IMR-90 (cell line): Measurements from ENCODE around the gene CPXM1.

Experiments
- BHLHE40 ChIP-seq: fragments of 150-350 bp; IDR thresholded peaks from 2 replicates; pipeline ENCODE4 v1.6.1; 2016; ENCODE audit warnings: mild to moderate bottlenecking, low read depth, low read length
- CTCF ChIP-seq: conservative IDR thresholded peaks from 2 replicates; pipeline ENCODE4 v1.5.1; 2012; ENCODE audit warnings: mild to moderate bottlenecking, low read depth, low read length, improper control_type of control experiment
- MXI1 ChIP-seq: IDR thresholded peaks from 2 replicates; pipeline ENCODE4 v1.6.1; 2012; ENCODE audit warnings: low read depth, mild to moderate bottlenecking, low read length, moderate library complexity, borderline replicate concordance
- POLR2A ChIP-seq: IDR thresholded peaks from 2 replicates; pipeline ENCODE4 v1.6.1; 2012; ENCODE audit warnings: mild to moderate bottlenecking, low read depth, low read length
- RCOR1 ChIP-seq: IDR thresholded peaks from 2 replicates; pipeline ENCODE4 v1.6.1; 2012; ENCODE audit warnings: mild to moderate bottlenecking, low read length, improper control_type of control experiment; ENCODE audit not compliant: insufficient replicate concordance
- RFX5 ChIP-seq: IDR thresholded peaks from 2 replicates; pipeline ENCODE4 v1.8.0; 2012; ENCODE audit warnings: low read depth, mild to moderate bottlenecking, low read length, moderate library complexity
- SMC3 ChIP-seq: fragments of 150-350 bp; IDR thresholded peaks from 2 replicates; pipeline ENCODE4 v1.6.1; 2016; ENCODE audit warnings: low read depth, mild to moderate bottlenecking, antibody characterized with exemption, low read length, moderate library complexity
- USF2 ChIP-seq: fragments of 150-350 bp; IDR thresholded peaks from 2 replicates; pipeline ENCODE4 v1.6.1; 2017; ENCODE audit warnings: mild to moderate bottlenecking, antibody characterized with exemption, low read length, low read depth

- no peak for TF ChIP-seq CTCF
- no peak for TF ChIP-seq USF2
- no peak for TF ChIP-seq SMC3
- TF ChIP-seq POLR2A: no peak
- no peak for TF ChIP-seq BHLHE40
- TF ChIP-seq MXI1: no peak
- no peak for TF ChIP-seq RCOR1
- no peak for TF ChIP-seq RFX5
These were observed 34.9 kb upstream of the CPXM1 start for GRCh38 chr20:2835331-2835796.
